ENCODE data around the gene PON3. TPM values are rescaled to one million over a fixed set of nuclear protein-coding genes. Genes with fewer than 3 reads are reported as not detected.

The PON3 gene
- total RNA-seq, 1 experiment from 2014 or later: not detected

- Mint-ChIP-seq H3K4me1 (no peaks in the 10 kb centered on the region), H3K27me3 (ENCODE audit: low read depth) (no peaks in the 10 kb centered on the region), H3K9me3 (no peaks in the 10 kb centered on the region), H3K27ac (no peak overlapping the region), H3K4me3 (no peak overlapping the region), H3K36me3 (ENCODE audit: insufficient read depth in 1 of 3, low read depth in 3 of 3) (no peaks in the 10 kb centered on the region)
- Histone ChIP-seq H3K56ac (ENCODE audit: insufficient read length, low read depth, low read length) (no peak overlapping the region), H3T11ph (ENCODE audit: low read length) (no peak overlapping the region), H3K23ac (ENCODE audit: insufficient read length, low read depth, low read length) (no peak overlapping the region), H3K9ac (ENCODE audit: extremely low read depth, insufficient read length, low read length) (no peak overlapping the region), H3K4me1 (ENCODE audit: insufficient read depth, low read length) (no peaks in the 10 kb centered on the region), H3K14ac (ENCODE audit: insufficient read depth, low read length) (no peak overlapping the region), H3K4me2 (ENCODE audit: insufficient read depth, insufficient read length, low read length) (no peak overlapping the region), H2BK5ac (ENCODE audit: insufficient read length, low read length) (no peak overlapping the region), H3K79me2 (ENCODE audit: insufficient read depth, low read length) (no peaks in the 10 kb centered on the region), H2BK15ac (ENCODE audit: low read depth, low read length) (no peak overlapping the region), H3K4ac (ENCODE audit: low read depth, low read length) (no peak overlapping the region), H3K27ac (ENCODE audit: insufficient read length, low read depth, low read length) (no peak overlapping the region), H4K20me1 (ENCODE audit: control insufficient read depth, insufficient read depth, insufficient read length) (no peaks in the 10 kb centered on the region), H3K27me3 (ENCODE audit: insufficient read depth, low read length) (no peaks in the 10 kb centered on the region), H3K18ac (ENCODE audit: insufficient read length, low read depth, low read length) (no peak overlapping the region), H3K23me2 (ENCODE audit: insufficient read length, low read depth, low read length, poor library complexity, severe bottlenecking) (no peaks in the 10 kb centered on the region), H4K8ac (replicated peaks; ENCODE audit: insufficient read length, low read depth, low read length) (no peak overlapping the region), H3K79me1 (ENCODE audit: insufficient read depth, low read depth, low read length, poor library complexity, severe bottlenecking) (no peaks in the 10 kb centered on the region), H4K91ac (ENCODE audit: insufficient read length, low read depth, low read length) (no peak overlapping the region), H2BK12ac (ENCODE audit: insufficient read length, low read depth, low read length) (no peak overlapping the region), H3K9me3 (ENCODE audit: control insufficient read depth, low read depth, low read length) (no peaks in the 10 kb centered on the region), H2AFZ (ENCODE audit: low read length) (no peak overlapping the region), H2BK20ac (ENCODE audit: low read depth, low read length, poor library complexity, severe bottlenecking) (no peak overlapping the region), H4K5ac (ENCODE audit: insufficient read length, low read depth, low read length) (no peak overlapping the region), H2AK5ac (ENCODE audit: insufficient read length, low read length) (no peak overlapping the region), H2BK120ac (ENCODE audit: low read depth, low read length, poor library complexity, severe bottlenecking) (no peak overlapping the region)
- no CpG with 5 or more reads among the region's 1 CpG for whole genome bisulfite sequencing (ENCODE audit: extremely low coverage, insufficient read length, low lambda C conversion rate)
- no peak for DNase-seq
- no peak for TF ChIP-seq CTCF (conservative IDR thresholded peaks at IDR 0.05)
Observed at GRCh38 chr7:95365151-95365550, 31.0 kb downstream of the PON3 start.
